Measurements from ENCODE around the gene NOC2L. TPM values are rescaled to one million over a fixed set of nuclear protein-coding genes. Genes with fewer than 3 reads are reported as not detected.

The NOC2L gene
- 10 to 100 TPM; 28.7 to 66.0 (median 51.0) TPM for total RNA-seq

DNA sequence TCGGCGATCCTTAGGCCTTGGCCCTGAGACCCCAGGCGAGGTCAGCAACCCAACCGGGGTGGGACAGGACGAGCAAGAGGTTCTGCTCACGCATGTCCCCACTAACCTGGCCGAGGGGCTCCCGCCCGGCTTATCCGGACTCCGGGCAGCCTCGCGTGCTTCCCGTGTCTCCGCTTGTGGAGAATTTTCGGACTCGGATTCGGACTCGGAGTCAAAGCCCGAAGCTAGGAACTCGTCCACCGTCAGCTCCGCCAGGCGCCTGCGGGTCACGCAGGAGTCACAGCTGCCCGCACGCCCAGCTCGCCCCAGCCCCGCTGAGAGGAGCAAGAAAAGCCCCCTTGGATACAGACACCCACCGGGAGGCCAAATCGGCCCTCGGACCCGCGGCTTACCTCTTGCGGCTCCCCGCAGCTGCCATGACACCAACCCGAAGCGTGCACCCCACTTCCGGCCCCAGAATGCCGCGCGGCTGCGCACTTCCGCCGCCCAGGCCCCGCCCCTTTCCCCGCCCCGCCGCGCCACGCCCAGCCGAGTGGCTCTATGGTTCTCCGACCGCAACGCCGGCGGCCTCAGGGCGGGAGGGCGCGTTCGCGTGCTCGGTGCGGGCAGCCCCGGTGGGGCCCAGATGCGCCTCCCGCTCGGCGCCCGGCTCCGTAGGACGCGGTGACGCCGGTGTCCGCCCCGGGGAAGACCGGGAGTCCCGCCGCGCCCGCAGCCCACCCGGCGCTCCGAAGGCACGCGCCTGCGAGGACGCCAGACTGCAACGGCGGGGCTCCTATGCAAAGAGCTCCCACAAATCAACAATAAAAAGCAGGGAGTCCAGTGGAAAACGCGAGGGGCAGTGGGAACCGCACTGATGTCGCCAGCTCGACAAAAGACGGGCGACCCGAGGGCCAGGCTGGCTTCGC lies at the start of gene NOC2L:
Gene NOC2L, minus strand, starts transcription at position 434 of the 908 bp plus-strand sequence. Its CDS starts 16 bp downstream, at position 418.
- H3K9me3 ChIP-seq = no peaks in the 10 kb centered on the region
- 0 to 9% methylated on average over 18 to 75 of the region's 101 CpGs for WGBS, 2 donors
- H3K27me3 ChIP-seq = no peaks in the 10 kb centered on the region
- H3K4me1 ChIP-seq = peaks cover 29 to 48% (median 29%) of the 10 kb centered on the region in 4 donors
- DNase-seq (peak; percentile 91 to 100), ATAC-seq (ENCODE audit: low FRiP score in 2 of 2) (peak; percentile 94 to 97)
- peak within 1 kb of the TSS; percentile 84 to 100 (median 99) for H3K4me3 ChIP-seq
- H3K27ac ChIP-seq = peak within 1 kb of the TSS in 3 of 4 donors; percentile 47 to 78 (median 73)
- H3K36me3 ChIP-seq = peaks cover 9 to 47% (median 35%) of the 10 kb centered on the region in 4 donors
- TF ChIP-seq POLR2A (IDR thresholded peaks at IDR 0.05) = peak in 1 of 4 donors; percentile 57
- TF ChIP-seq, protein P1, sequence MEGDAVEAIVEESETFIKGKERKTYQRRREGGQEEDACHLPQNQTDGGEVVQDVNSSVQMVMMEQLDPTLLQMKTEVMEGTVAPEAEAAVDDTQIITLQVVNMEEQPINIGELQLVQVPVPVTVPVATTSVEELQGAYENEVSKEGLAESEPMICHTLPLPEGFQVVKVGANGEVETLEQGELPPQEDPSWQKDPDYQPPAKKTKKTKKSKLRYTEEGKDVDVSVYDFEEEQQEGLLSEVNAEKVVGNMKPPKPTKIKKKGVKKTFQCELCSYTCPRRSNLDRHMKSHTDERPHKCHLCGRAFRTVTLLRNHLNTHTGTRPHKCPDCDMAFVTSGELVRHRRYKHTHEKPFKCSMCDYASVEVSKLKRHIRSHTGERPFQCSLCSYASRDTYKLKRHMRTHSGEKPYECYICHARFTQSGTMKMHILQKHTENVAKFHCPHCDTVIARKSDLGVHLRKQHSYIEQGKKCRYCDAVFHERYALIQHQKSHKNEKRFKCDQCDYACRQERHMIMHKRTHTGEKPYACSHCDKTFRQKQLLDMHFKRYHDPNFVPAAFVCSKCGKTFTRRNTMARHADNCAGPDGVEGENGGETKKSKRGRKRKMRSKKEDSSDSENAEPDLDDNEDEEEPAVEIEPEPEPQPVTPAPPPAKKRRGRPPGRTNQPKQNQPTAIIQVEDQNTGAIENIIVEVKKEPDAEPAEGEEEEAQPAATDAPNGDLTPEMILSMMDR (IDR thresholded peaks at IDR 0.05) = no peak
- peak; percentile 67 to 74 for TF ChIP-seq POLR2AphosphoS5 (IDR thresholded peaks at IDR 0.05)

- WGBS, 2 donors = 83 to 89% methylated on average over 33 to 37 of the region's 37 CpGs
- no peak for TF ChIP-seq POLR2A (IDR thresholded peaks at IDR 0.05)
- TF ChIP-seq POLR2AphosphoS5 (IDR thresholded peaks at IDR 0.05) = no peak
- TF ChIP-seq, protein P1 (IDR thresholded peaks at IDR 0.05) = no peak
- no peak for TF ChIP-seq EP300 (IDR thresholded peaks at IDR 0.05)
- ATAC-seq (ENCODE audit: low FRiP score in 2 of 2) (no peak), DNase-seq (peak in 1 of 2 donors; percentile 70)
- Histone ChIP-seq H3K36me3 (no peaks in the 10 kb centered on the region), H3K27me3 (peaks cover 0 to 3% (median under 1%) of the 10 kb centered on the region in 4 donors), H3K9me3 (no peaks in the 10 kb centered on the region), H3K27ac (no peak overlapping the region), H3K4me1 (peaks cover 18 to 27% (median 24%) of the 10 kb centered on the region in 4 donors), H3K4me3 (no peak overlapping the region)
These were observed 47.5 kb upstream of the NOC2L start for GRCh38 chr1:1006305-1007159.

DNA sequence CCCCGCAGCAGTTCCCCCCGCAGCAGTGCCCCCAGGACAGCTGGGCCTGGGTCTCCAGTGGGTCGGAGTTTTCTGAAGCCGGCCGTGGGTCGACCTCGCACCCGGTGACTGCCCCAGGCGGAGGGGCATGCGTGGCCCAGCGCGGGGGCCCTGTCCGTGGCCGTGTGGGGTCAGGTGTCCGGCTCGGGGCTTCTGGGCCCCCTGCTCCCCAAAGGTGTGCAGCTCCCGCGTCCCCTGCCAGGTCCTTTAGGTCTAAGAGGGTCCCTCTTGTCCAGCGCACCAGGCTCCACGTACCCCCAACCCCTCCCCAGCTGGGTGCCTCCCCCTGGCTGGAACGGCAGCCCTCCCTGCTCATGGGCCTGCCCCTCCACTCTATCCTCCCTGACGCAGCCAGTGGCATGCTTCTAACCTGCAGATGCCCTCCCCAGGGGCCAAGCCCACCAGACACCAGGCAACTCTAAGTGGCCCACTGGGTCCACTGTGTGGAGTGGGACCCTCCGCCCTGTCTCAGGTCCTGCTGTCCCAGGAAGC lies 46.8 kb upstream of the NOC2L start:
- Histone ChIP-seq H3K27me3 (peaks cover 0 to 7% (median 3%) of the 10 kb centered on the region in 4 donors), H3K27ac (peak overlapping the region in 2 of 4 donors; percentile 52 to 63)
- peak in 1 of 2 donors; percentile 76 for DNase-seq

More for the DNA sequence above, 46.8 kb upstream of the NOC2L start:
- H3K4me1 ChIP-seq = peaks cover 25 to 34% (median 31%) of the 10 kb centered on the region in 4 donors
- ATAC-seq (ENCODE audit: low FRiP score in 2 of 2) = no peak
- no peaks in the 10 kb centered on the region for H3K36me3 ChIP-seq
- H3K9me3 ChIP-seq = no peaks in the 10 kb centered on the region
- WGBS, 2 donors = 80 to 100% methylated on average over 1 to 19 of the region's 23 CpGs
- TF ChIP-seq POLR2AphosphoS5 (IDR thresholded peaks at IDR 0.05) (no peak), EP300 (IDR thresholded peaks at IDR 0.05) (no peak), POLR2A (IDR thresholded peaks at IDR 0.05) (no peak)
- TF ChIP-seq, protein P1 (IDR thresholded peaks at IDR 0.05) = no peak
- no peak overlapping the region for H3K4me3 ChIP-seq
